ENCODE data around the gene TMEM121.

- TF ChIP-seq MAX (IDR thresholded peaks at IDR 0.05; ENCODE audit: low read depth) (no peak), CTCF (IDR thresholded peaks at IDR 0.05) (no peak), SIN3A (IDR thresholded peaks at IDR 0.05; ENCODE audit: borderline replicate concordance, low read depth, low read length) (no peak), EP300 (IDR thresholded peaks at IDR 0.05; ENCODE audit: borderline replicate concordance in 1 of 2, low read depth in 1 of 2, low read length in 1 of 2) (no peak), GATA2 (CRISPR knock-in tag; IDR thresholded peaks at IDR 0.05) (no peak), YY1 (IDR thresholded peaks at IDR 0.05; ENCODE audit: low read depth) (no peak), RAD21 (IDR thresholded peaks at IDR 0.05; ENCODE audit: low read length) (no peak), JUND (IDR thresholded peaks at IDR 0.05) (no peak), CHD2 (IDR thresholded peaks at IDR 0.05; ENCODE audit: low read length, partially characterized antibody) (no peak)
Measured at GRCh38 chr14:105484069-105484996, 42.0 kb upstream of the TMEM121 start.

Data from SK-N-SH (cell line).